ENCODE data around the gene PTP4A1. TPM values are rescaled to one million over a fixed set of nuclear protein-coding genes. Genes with fewer than 3 reads are reported as not detected.

Gene PTP4A1
- polyA plus RNA-seq, 1 of the 3 experiments (the other 2 are of a cell fraction): 12.5 TPM

GRCh38 chr6:63611560-63611959 lies 39.3 kb downstream of the PTP4A1 start:
- CTCF ChIA-PET: interaction anchor here (4.1 kb wide), 1 partner anchor 13 kb away, joined by 25 read pairs; no protein-coding TSS in a partner anchor
- no peak for DNase-seq
- 0 out of 2 replicates have a peak, but pooled peaks cover 3% of the 10 kb centered on the region for H3K27me3 ChIP-seq (ENCODE audit: insufficient read depth)

GRCh38 chr6:63615590-63615989 lies 43.3 kb downstream of the PTP4A1 start:
- WGBS (ENCODE audit: low lambda C conversion rate): 95% methylated on average over 1 of the region's 1 CpG
- 0 out of 2 replicates have a peak, but pooled peaks cover 3% of the 10 kb centered on the region for H3K27me3 ChIP-seq (ENCODE audit: insufficient read depth)
- H3K79me2 ChIP-seq (ENCODE audit: insufficient read depth): no peaks in the 10 kb centered on the region
- H3K4me3 ChIP-seq (ENCODE audit: low read depth in 2 of 2, low read length in 1 of 2): no peak overlapping the region
- H3K27ac ChIP-seq (ENCODE audit: low read depth in 2 of 2, low read length in 1 of 2): no peak overlapping the region
- no peak overlapping the region for H3K9ac ChIP-seq
- DNase-seq: no peak
- H3K4me1 ChIP-seq (ENCODE audit: control insufficient read depth in 1 of 2, insufficient read depth in 2 of 2, low read depth in 1 of 2, low read length in 1 of 2): no peaks in the 10 kb centered on the region
- no peaks in the 10 kb centered on the region for H3K36me3 ChIP-seq (replicated peaks in 1 of 2; ENCODE audit: control insufficient read depth in 1 of 2, insufficient read depth in 2 of 2, low read length in 1 of 2)
- TF ChIP-seq RCOR1 (IDR thresholded peaks at IDR 0.05; ENCODE audit: low read length) (no peak), RAD21 (IDR thresholded peaks at IDR 0.05; ENCODE audit: low read length) (no peak), EZH2phosphoT487 (IDR thresholded peaks at IDR 0.05; ENCODE audit: borderline replicate concordance, low read depth) (no peak), POLR2AphosphoS5 (IDR thresholded peaks at IDR 0.05; ENCODE audit: low read depth, low read length) (no peak), NRF1 (IDR thresholded peaks at IDR 0.05; ENCODE audit: low read depth, low read length) (no peak), ELF1 (IDR thresholded peaks at IDR 0.05) (no peak), CHD2 (IDR thresholded peaks at IDR 0.05; ENCODE audit: low read length, partially characterized antibody) (no peak)
- TF ChIP-seq, protein P1, sequence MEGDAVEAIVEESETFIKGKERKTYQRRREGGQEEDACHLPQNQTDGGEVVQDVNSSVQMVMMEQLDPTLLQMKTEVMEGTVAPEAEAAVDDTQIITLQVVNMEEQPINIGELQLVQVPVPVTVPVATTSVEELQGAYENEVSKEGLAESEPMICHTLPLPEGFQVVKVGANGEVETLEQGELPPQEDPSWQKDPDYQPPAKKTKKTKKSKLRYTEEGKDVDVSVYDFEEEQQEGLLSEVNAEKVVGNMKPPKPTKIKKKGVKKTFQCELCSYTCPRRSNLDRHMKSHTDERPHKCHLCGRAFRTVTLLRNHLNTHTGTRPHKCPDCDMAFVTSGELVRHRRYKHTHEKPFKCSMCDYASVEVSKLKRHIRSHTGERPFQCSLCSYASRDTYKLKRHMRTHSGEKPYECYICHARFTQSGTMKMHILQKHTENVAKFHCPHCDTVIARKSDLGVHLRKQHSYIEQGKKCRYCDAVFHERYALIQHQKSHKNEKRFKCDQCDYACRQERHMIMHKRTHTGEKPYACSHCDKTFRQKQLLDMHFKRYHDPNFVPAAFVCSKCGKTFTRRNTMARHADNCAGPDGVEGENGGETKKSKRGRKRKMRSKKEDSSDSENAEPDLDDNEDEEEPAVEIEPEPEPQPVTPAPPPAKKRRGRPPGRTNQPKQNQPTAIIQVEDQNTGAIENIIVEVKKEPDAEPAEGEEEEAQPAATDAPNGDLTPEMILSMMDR (IDR thresholded peaks at IDR 0.05): no peak
- TF ChIP-seq, protein P2, sequence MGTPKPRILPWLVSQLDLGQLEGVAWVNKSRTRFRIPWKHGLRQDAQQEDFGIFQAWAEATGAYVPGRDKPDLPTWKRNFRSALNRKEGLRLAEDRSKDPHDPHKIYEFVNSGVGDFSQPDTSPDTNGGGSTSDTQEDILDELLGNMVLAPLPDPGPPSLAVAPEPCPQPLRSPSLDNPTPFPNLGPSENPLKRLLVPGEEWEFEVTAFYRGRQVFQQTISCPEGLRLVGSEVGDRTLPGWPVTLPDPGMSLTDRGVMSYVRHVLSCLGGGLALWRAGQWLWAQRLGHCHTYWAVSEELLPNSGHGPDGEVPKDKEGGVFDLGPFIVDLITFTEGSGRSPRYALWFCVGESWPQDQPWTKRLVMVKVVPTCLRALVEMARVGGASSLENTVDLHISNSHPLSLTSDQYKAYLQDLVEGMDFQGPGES (IDR thresholded peaks at IDR 0.05; ENCODE audit: low read depth, low read length): no peak
- TF ChIP-seq, protein P3, sequence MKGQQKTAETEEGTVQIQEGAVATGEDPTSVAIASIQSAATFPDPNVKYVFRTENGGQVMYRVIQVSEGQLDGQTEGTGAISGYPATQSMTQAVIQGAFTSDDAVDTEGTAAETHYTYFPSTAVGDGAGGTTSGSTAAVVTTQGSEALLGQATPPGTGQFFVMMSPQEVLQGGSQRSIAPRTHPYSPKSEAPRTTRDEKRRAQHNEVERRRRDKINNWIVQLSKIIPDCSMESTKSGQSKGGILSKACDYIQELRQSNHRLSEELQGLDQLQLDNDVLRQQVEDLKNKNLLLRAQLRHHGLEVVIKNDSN (IDR thresholded peaks at IDR 0.05; ENCODE audit: borderline replicate concordance, low read depth): no peak
- POLR2A ChIA-PET: no interaction called here
- H2AFZ ChIP-seq (ENCODE audit: low read depth): no peak overlapping the region
- no peaks in the 10 kb centered on the region for H4K20me1 ChIP-seq (ENCODE audit: insufficient read depth)
- H3K9me2 ChIP-seq: 0 out of 2 replicates have a peak, but pooled peaks cover 6% of the 10 kb centered on the region
- no peaks in the 10 kb centered on the region for H3K9me3 ChIP-seq
- CTCF ChIA-PET: no interaction called here
- H3F3A ChIP-seq (replicated peaks; ENCODE audit: insufficient read depth): no peaks in the 10 kb centered on the region
- H3K4me2 ChIP-seq: no peak overlapping the region

More at GRCh38 chr6:63611560-63611959, 39.3 kb downstream of the PTP4A1 start:
- H2AFZ ChIP-seq (ENCODE audit: low read depth): no peak overlapping the region
- H3K9me2 ChIP-seq: 0 out of 2 replicates have a peak, but pooled peaks cover 2% of the 10 kb centered on the region
- H3F3A ChIP-seq (replicated peaks; ENCODE audit: insufficient read depth): no peaks in the 10 kb centered on the region
- H3K4me1 ChIP-seq (ENCODE audit: control insufficient read depth in 1 of 2, insufficient read depth in 2 of 2, low read depth in 1 of 2, low read length in 1 of 2): no peaks in the 10 kb centered on the region
- POLR2A ChIA-PET: no interaction called here
- no peak overlapping the region for H3K27ac ChIP-seq (ENCODE audit: low read depth in 2 of 2, low read length in 1 of 2)
- H3K4me2 ChIP-seq: no peak overlapping the region
- H3K79me2 ChIP-seq (ENCODE audit: insufficient read depth): no peaks in the 10 kb centered on the region
- no peaks in the 10 kb centered on the region for H3K9me3 ChIP-seq
- H3K4me3 ChIP-seq (ENCODE audit: low read depth in 2 of 2, low read length in 1 of 2): no peak overlapping the region
- H4K20me1 ChIP-seq (ENCODE audit: insufficient read depth): no peaks in the 10 kb centered on the region
- TF ChIP-seq NFIC (IDR thresholded peaks at IDR 0.05; ENCODE audit: borderline replicate concordance): no peak
- no peak for TF ChIP-seq POLR2AphosphoS5 (IDR thresholded peaks at IDR 0.05; ENCODE audit: low read depth, low read length)
- no peaks in the 10 kb centered on the region for H3K36me3 ChIP-seq (replicated peaks in 1 of 2; ENCODE audit: control insufficient read depth in 1 of 2, insufficient read depth in 2 of 2, low read length in 1 of 2)
- no peak overlapping the region for H3K9ac ChIP-seq
- WGBS (ENCODE audit: low lambda C conversion rate): 91% methylated on average over 1 of the region's 1 CpG

Small RNA genes lying within 50 kb of the gene (small RNA-seq; reads per million reads assigned to genes)
- gene AL513043.1: 0 reads per million in 7 experiments

Other genes starting within 250 kb of the PTP4A1 start
- gene PHF3, start 63.3 kb downstream of the PTP4A1 start, polyA plus RNA-seq (2012; rRNA removed): 4.4 and 5.3 TPM in 2 replicates

Measured in SK-N-SH (cell line).